ENCODE measurements around the gene LRRC34. TPM values are rescaled to one million over a fixed set of nuclear protein-coding genes. Genes with fewer than 3 reads are reported as not detected.

The LRRC34 gene
- total RNA-seq, 1 donor from 2014 or later: 1.5 TPM

DNA sequence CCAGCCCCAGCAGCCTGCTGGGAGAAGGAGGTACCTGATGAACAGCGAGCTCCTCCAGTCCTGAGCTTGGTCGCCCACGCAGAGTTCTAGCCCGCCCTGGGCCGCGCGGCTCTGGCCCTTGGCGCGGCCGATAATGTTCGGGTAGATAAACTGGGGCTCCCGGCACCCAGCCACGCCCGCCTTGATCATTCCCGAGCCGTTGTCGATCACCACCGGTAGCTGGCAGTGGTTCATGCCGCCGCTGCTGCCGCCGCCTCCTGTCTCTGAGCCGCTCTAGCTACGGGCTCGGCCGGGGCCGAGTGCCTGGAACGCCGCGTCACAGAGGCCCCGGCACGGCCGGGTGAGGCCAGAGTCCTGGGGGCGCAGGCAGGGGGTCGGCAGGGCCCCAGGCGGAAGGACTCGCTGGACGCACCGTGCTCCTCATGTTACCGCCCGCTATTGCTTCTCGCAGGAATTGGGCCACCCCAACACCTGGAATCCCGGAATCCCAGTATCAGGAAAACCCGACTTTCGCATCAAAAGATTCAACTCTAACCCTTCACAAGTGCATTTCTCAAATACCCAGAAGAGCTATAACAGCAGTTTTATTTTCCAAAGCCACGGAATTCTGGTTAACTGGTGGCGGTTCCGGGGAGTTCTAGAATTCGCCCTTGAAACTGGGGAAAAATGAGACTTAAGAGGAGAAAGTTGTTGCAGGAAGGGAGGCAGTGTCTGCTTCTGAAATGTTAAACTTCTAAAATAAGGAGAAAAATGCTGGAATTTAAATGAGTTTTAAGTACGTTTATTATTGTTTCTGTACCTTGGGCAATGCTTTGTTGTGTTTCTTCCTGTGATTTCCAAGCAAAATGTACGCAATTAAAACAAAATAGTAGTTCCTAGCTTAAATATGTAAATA lies 43.2 kb downstream of the LRRC34 start, which contains the start of gene ACTRT3:
TSS of gene ACTRT3 (minus strand) at position 275 of the 895 bp plus-strand sequence. CDS start at position 234, 41 bp downstream.
- intact Hi-C loops (cut with micrococcal nuclease): loop anchor here (5.0 to 10.0 kb wide), 2 partner anchors 1485 to 1693 kb away; partner anchors contain the start of gene TNIK

GRCh38 chr3:169764882-169765612 lies 47.7 kb downstream of the LRRC34 start, which contains the start of gene TERC:
Gene TERC, minus strand, starts transcription at chr3:169765060.
- intact Hi-C loops (cut with micrococcal nuclease): loop anchor here (1.0 to 10.0 kb wide), 10 partner anchors 8 to 1490 kb away; partner anchors contain the start of genes MECOM, MYNN, PHC3 and PRKCI

DNA sequence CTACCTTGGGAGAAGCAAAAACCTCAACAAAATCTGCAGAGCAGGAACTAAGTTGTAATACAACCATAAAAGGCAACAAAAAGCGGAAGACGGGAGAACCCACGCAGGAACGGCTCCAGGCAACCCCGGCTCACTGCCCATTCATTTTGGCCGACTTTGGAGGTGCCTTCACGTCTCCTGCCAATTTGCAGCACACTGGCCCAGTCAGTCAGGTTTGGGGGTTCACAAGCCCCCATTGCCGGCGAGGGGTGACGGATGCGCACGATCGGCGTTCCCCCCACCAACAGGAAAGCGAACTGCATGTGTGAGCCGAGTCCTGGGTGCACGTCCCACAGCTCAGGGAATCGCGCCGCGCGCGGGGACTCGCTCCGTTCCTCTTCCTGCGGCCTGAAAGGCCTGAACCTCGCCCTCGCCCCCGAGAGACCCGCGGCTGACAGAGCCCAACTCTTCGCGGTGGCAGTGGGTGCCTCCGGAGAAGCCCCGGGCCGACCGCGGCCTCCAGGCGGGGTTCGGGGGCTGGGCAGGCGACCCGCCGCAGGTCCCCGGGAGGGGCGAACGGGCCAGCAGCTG lies 48.3 kb downstream of the LRRC34 start:
- intact Hi-C loops (cut with micrococcal nuclease): loop anchor here (2.0 to 10.0 kb wide), 9 partner anchors 102 to 1490 kb away; partner anchors contain the start of genes MECOM, PHC3, PRKCI and RPL22L1

GRCh38 chr3:169760479-169760878 lies 52.2 kb downstream of the LRRC34 start:
- intact Hi-C loops (cut with micrococcal nuclease): loop anchor here (5.0 to 10.0 kb wide), 4 partner anchors 98 to 1494 kb away; partner anchors contain the start of gene MECOM

GRCh38 chr3:169759256-169759655 lies 53.4 kb downstream of the LRRC34 start:
- intact Hi-C loops (cut with micrococcal nuclease): no loop called here

DNA sequence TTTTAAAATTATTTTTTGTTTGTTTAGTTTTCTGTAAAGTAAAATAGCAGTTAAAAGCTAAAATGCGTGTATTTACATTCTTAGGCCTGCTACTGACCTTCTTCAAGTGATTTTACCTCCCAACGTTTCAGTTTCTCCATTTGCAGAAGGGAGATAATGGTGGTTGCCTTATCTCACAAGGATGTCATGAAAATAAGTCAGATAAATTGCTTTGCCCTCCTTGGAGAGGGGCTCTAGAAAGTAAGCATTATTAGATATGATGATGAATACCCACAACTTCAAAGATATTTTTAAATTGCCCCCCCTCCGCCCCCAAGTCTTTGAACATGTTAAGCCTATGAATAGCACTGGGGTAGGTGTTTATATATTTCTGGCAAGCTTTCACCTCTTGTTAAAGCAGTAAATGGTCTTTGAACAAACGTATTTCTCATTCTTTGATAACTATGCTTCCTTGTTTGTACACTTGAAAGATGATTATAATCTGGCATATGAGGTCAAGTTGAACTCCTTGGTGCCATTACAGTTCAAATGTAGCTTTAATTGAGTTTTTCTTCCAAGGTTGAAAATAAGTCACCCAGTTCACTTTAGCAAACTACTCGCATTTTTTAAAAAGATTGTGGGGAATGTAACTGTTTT lies 54.2 kb downstream of the LRRC34 start:
- intact Hi-C loops (cut with micrococcal nuclease): no loop called here

DNA sequence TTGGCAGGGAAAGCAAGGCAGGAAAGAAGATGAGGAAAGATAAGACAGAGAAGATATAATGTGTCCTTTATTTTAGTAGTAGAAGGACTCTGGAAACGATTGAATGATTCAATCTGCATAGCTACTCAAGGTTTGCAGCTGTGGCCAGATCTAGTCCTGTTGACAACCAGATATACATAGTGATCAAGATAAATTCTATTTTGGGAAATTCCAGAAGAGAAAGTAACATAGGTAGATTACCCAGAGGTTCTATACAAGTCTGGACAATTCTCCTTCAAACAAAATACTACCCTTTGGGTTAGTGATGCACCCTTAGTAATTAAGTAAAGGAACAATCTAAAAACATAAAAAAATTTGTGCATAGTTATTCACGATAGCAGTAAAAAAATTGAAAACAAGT lies 57.2 kb downstream of the LRRC34 start:
- intact Hi-C loops (cut with micrococcal nuclease): no loop called here

DNA sequence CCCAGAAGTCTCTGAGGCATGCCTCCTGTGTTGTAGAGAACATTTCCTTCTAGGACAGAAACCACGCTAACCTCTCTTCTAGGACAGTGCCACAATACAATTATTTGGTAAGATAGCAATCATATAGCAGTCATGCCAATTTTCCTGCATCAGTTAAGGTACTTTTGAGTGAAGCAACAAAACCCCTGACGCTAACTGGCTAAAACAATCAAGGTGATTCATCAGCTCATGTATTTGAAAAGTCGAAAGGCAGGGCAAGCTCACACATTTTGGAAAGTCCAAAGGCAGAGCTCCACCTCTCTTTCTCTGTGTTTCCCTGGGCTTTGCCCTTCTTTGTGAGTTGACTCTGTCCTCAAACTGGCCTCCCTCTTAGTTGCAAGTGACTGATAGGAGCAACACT lies 58.0 kb downstream of the LRRC34 start:
- intact Hi-C loops (cut with micrococcal nuclease): no loop called here

DNA sequence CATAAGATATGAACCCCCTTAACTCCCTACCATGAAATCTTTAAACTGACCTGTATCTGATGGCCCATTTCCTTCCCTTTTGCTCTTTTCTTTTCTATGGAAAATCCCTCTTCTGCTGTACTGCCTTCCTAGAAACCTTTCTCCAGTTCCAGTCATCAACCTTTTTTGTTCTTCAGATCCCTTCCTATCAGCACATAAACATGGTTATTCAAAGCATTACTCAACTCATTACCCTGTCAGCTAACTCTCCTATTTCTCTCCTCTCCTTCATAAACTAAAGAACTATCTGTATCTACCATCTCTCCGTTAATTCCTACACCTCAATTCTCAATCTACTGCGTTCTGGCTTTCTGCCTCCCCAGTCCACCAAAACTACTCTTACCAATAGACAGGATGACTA lies 60.8 kb downstream of the LRRC34 start:
- intact Hi-C loops (cut with micrococcal nuclease): no loop called here

- intact Hi-C loops (cut with micrococcal nuclease): no loop called here
Measured at GRCh38 chr3:169750665-169751064, 62.0 kb downstream of the LRRC34 start.

- intact Hi-C loops (cut with micrococcal nuclease): loop anchor here (10.0 kb wide), 1 partner anchor 884 kb away; no protein-coding TSS in a partner anchor
Measured at GRCh38 chr3:169748670-169749069, 64.0 kb downstream of the LRRC34 start.

DNA sequence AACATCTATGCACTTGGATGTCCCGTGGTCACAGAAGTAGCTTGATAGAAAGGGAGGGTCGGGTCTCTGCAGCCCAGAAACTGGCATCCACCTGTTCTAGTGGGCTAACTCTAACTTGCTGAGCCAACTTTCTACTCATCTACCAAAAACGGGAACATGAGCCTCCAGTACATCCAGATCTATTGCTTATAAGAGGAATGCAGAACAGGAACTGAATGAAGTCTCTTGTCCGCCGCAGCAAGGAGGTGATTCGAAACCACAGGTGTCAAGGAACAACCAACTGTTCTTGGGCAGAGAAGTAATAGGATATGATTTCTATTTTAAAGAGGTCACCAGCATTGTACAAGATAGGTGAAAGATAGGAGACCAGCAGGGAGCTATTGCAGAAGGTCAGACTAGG lies 65.8 kb downstream of the LRRC34 start:
- intact Hi-C loops (cut with micrococcal nuclease): loop anchor here (10.0 kb wide), 1 partner anchor 882 kb away; no protein-coding TSS in a partner anchor

GRCh38 chr3:169744366-169745054 lies 68.2 kb downstream of the LRRC34 start:
- intact Hi-C loops (cut with micrococcal nuclease): loop anchor here (1.0 to 10.0 kb wide), 2 partner anchors 595 to 880 kb away; no protein-coding TSS in a partner anchor

Other genes starting within 250 kb of the LRRC34 start
- gene MECOM, start 149.2 kb downstream of the LRRC34 start, total RNA-seq: not detected in 2 replicates
- 3.1 and 6.2 TPM in 2 replicates for gene TERC, start 47.8 kb downstream of the LRRC34 start, total RNA-seq
- 0.39 and 0.59 TPM in 2 replicates for gene ACTRT3, start 43.3 kb downstream of the LRRC34 start, total RNA-seq
- gene MYNN, start 39.5 kb downstream of the LRRC34 start, total RNA-seq: 15.1 and 17.7 TPM in 2 replicates
- gene LRRIQ4, start within 50 bp of the LRRC34 start, total RNA-seq: not detected in 2 replicates
- gene LRRC31, start 57.0 kb upstream of the LRRC34 start, total RNA-seq: not detected in 2 replicates
- gene SAMD7, start 98.7 kb upstream of the LRRC34 start, total RNA-seq: not detected in 2 replicates
- gene SEC62, start 153.9 kb upstream of the LRRC34 start, total RNA-seq: 76.8 and 87.2 TPM in 2 replicates
- 5.1 and 6.5 TPM in 2 replicates for gene GPR160, start 225.1 kb upstream of the LRRC34 start, total RNA-seq

All from T-helper 1 cell treated with Interleukin-12 subunit alpha and Interleukin-12 subunit beta and Interleukin-4 antibody, amounts not matched to agents 30 ng/mL and 1 ng/mL, for 36 hours (primary cell).